GM11168 (cell line): ENCODE measurements around the gene SIL1.

Experiments
- in situ Hi-C: fragments of 300-500 bp; cut with MboI; formaldehyde crosslinking; loops from one replicate; pipeline ENCODE4 v1.12.0; 2022; ENCODE audit warnings: low sequenced_read_pairs; ENCODE audit not compliant: unreplicated experiment

SIL1 gene

GRCh38 chr5:138967791-138968448 lies 230.2 kb downstream of the SIL1 start:
- in situ Hi-C loops = no loop called here

- in situ Hi-C loops = no loop called here
Observed at GRCh38 chr5:138966236-138966985, 231.8 kb downstream of the SIL1 start.

GRCh38 chr5:138965626-138966025 lies 232.5 kb downstream of the SIL1 start:
- in situ Hi-C loops = no loop called here

- in situ Hi-C loops = no loop called here
Observed at GRCh38 chr5:138964647-138965201, 233.4 kb downstream of the SIL1 start.

- in situ Hi-C loops = no loop called here
Observed at GRCh38 chr5:138963763-138964371, 234.3 kb downstream of the SIL1 start.

- in situ Hi-C loops = no loop called here
Observed at GRCh38 chr5:138962614-138963370, 235.4 kb downstream of the SIL1 start.

GRCh38 chr5:138961729-138962128 lies 236.4 kb downstream of the SIL1 start:
- in situ Hi-C loops = no loop called here

GRCh38 chr5:138961221-138961620 lies 236.9 kb downstream of the SIL1 start:
- in situ Hi-C loops = no loop called here

GRCh38 chr5:138960145-138960692 lies 237.9 kb downstream of the SIL1 start:
- in situ Hi-C loops = no loop called here

GRCh38 chr5:138956801-138957200 lies 241.4 kb downstream of the SIL1 start:
- in situ Hi-C loops = no loop called here

- in situ Hi-C loops = no loop called here
Observed at GRCh38 chr5:138955671-138956295, 242.4 kb downstream of the SIL1 start.

- in situ Hi-C loops = no loop called here
Observed at GRCh38 chr5:138955013-138955660, 243.0 kb downstream of the SIL1 start.

GRCh38 chr5:138954257-138955012 lies 243.7 kb downstream of the SIL1 start:
- in situ Hi-C loops = no loop called here

GRCh38 chr5:138953387-138954256 lies 244.5 kb downstream of the SIL1 start:
- in situ Hi-C loops = no loop called here

- in situ Hi-C loops = no loop called here
Observed at GRCh38 chr5:138952962-138953361, 245.2 kb downstream of the SIL1 start.

- in situ Hi-C loops = no loop called here
Observed at GRCh38 chr5:138951986-138952735, 246.0 kb downstream of the SIL1 start.
